Motor neuron (in vitro differentiated cells): ENCODE results near the gene DGKD. TPM values are rescaled to one million over a fixed set of nuclear protein-coding genes. Genes with fewer than 3 reads are reported as not detected.

ENCODE experiments used
- ATAC-seq, 8 experiments: fragments of 200-7000 bp; cut with Tn5 transposase; replicated peaks in 6 of 8; 2 replicates each; pipeline ENCODE4 v1.8.0; 2021; ENCODE audit warnings: mild to moderate bottlenecking in 8 of 8, moderate library complexity in 8 of 8
- H3K27ac ChIP-seq, 2 donors: fragments of 250-450 bp; sonication (Bioruptor Pico); 2 replicates each; pipeline ENCODE4 v1.9.0; 2021; ENCODE audit warnings: antibody characterized with exemption in 2 of 2, mild to moderate bottlenecking in 2 of 2, moderate library complexity in 1 of 2
- H3K4me1 ChIP-seq, 2 donors: fragments of 250-450 bp; sonication (Bioruptor Pico); replicated peaks in 1 of 2; 2 replicates each; pipeline ENCODE4 v1.6.1; 2021; ENCODE audit warnings: antibody characterized with exemption in 2 of 2, mild to moderate bottlenecking in 2 of 2, moderate library complexity in 1 of 2
- H3K4me3 ChIP-seq, 5 donors: fragments of 250-450 bp; sonication (Bioruptor Pico); 2 replicates each; pipeline ENCODE4 v1.9.0; 2021; ENCODE audit warnings: antibody characterized with exemption in 5 of 5, mild to moderate bottlenecking in 5 of 5, moderate library complexity in 4 of 5
- WGBS, 10 experiments: fragments of 450-650 bp; shearing (Covaris generic); methylation state at CpG; one replicate each; pipeline ENCODE4 v1.0.0; 2022; 5-methylcytosine and 5-hydroxymethylcytosine counted together
- in situ Hi-C, 9 experiments: fragments of 400-800 bp; cut with MboI; loops; one replicate each; pipeline ENCODE4 v1.15.0; 2021; ENCODE audit warnings: low sequenced_read_pairs in 9 of 9, low pct_unique_long_range_greater_than_20kb in 2 of 9; ENCODE audit not compliant: unreplicated experiment in 9 of 9
- total RNA-seq, 8 experiments: library from RNA; unstranded; fragments of 300-600 nt; gene quantifications; 2 replicates each; pipeline versions ENCODE4 v1.2.3 to v1.2.4, GENCODE V29; 2022

The DGKD gene
- total RNA-seq, 8 experiments from 2014 or later = 11.0 to 40.8 (median 22.3) TPM

DNA sequence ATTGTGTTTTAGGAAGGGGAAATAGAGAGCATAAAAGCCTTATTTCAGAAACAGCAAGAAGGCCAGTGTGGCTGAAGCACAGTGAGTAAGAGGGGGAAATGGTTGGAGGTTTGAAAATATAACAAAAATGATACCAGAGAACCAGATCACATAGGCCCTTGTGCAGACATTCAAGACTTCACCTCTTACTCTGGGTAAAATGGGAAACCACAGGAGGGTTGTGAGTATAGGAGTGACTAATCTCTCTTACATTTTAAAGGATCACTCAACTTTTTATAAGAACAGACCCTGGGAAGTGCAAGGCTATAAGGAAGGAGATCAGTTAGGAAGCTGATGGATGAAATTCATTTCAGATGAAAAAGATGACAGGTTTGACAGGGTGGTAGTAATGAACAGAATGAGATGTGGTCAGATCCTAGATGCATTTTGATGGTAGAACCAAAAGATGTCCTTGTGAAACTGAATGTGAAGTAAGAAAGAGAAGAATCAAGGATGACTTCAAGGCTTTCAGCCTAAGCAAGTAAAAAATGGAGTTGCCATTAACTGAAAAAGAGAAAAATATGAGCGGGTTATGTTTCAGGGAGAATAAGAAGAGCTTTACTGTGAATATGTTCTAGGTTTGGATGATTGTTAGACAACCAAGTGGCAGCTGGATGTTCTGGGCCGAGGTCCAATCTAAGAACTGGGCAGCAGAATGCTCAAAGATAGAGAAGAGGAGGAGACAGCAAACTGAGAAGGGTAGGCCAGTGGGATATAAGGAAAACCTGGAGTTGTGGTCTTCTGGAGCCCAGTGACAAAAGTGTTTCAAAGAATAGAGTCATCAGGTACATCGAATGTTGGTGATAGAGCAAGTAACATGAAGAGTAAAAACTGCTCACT lies 147.1 kb downstream of the DGKD start:
- Histone ChIP-seq H3K4me1 (no peaks in the 10 kb centered on the region), H3K27ac (no peak overlapping the region), H3K4me3 (no peak overlapping the region)
- ATAC-seq = no peak
- 71 to 100% (median 99%) methylated on average over 1 to 3 of the region's 3 CpGs for WGBS, 10 experiments
- in situ Hi-C loops = no loop called here

DNA sequence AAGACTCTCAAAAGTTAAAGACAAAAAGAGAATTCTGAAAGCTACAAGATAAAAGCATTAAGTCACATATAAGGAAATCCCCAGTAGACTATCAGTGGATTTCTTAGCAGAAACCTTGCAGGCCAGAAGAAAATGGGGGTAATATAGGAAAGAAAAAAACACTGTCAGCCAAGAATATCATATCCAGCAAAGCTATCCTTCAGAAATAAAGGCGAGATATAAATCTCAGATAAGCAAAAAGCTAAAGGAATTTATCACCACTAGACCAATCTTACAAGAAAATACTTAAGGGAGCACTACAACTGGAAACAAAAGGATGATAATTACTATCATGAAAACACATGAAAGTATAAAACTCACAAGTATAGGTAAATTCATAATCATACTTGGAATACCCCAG lies 149.2 kb downstream of the DGKD start:
- no peak for ATAC-seq
- Histone ChIP-seq H3K27ac (no peak overlapping the region), H3K4me1 (no peaks in the 10 kb centered on the region), H3K4me3 (no peak overlapping the region)
- in situ Hi-C loops = no loop called here
- 30 to 100% (median 91%) methylated on average over 1 of the region's 1 CpG; no CpG with 5 or more reads in 1 of the 10 experiments for WGBS, 10 experiments

DNA sequence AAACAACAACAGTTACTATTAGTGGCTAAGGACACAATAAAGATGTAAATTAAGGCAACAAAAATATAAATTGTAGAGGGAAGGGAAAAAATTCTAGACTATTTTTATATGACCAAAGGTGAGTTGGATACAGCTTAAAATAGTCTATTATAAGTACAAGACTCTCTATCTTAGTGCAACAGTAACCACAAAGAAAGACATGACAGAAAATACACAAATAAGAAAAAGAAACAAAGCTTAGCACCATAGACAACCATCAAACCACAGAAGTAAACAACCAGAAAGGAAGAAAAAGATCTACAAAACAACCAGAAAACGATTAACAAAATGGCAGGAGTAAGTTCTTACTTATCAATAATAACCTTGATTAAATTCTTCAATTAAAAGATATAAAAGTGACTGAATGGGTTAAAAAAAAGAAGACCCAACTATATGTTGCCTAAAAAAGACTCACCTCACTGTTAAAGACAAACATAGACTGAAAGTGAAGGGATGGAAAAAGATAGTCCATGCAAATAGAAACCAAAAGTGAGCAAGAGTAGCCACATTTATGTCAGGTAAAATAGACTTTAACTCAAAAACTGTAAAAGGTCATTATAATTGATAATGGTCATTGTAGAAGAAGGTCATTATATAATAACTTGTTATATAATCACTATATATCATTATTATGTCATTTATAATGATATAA lies 149.8 kb downstream of the DGKD start:
- 57 to 100% (median 88%) methylated on average over 1 of the region's 1 CpG; no CpG with 5 or more reads in 1 of the 10 experiments for WGBS, 10 experiments
- ATAC-seq = no peak
- in situ Hi-C loops = no loop called here

DNA sequence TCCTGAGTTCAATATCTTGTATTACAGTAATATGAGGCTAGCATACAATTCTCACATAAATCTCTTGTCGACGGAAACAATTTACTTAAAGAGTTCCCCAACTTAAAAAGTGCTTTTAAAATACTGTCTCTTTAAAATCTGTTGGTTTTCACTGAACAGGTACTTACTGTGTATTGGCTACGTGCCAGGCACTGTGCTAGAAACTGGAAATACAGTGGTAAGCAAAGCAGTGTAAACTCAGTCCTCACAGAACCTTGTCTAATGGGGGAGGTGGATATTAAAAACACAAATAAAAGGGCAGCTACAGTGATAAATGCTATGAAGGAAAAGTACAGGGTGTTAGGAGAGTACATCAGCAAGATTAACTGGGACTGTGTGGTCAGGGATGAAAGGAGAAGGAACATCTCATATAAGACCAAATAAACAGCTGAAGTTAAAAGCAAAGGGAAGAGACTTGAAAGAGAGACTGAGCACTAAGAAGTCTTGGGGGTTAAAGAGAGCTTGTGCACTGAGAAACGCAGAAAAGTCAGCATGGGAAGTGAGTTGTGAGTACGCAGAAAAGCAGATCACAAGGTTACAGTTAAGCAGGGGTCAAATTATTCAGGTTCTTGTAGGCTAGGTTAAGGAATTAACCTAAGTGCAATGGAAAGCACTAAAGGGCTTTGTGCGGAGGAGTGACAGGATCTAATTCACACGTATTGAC lies 159.8 kb downstream of the DGKD start:
- ATAC-seq = no peak
- no peak overlapping the region for H3K27ac ChIP-seq
- no peak overlapping the region for H3K4me3 ChIP-seq
- WGBS, 10 experiments = 65 to 96% (median 87%) methylated on average over 2 to 7 of the region's 7 CpGs
- in situ Hi-C loops = no loop called here
- H3K4me1 ChIP-seq = no peaks in the 10 kb centered on the region

More for the DNA sequence above, 149.8 kb downstream of the DGKD start:
- H3K4me3 ChIP-seq = no peak overlapping the region
- H3K4me1 ChIP-seq = no peaks in the 10 kb centered on the region
- no peak overlapping the region for H3K27ac ChIP-seq

DNA sequence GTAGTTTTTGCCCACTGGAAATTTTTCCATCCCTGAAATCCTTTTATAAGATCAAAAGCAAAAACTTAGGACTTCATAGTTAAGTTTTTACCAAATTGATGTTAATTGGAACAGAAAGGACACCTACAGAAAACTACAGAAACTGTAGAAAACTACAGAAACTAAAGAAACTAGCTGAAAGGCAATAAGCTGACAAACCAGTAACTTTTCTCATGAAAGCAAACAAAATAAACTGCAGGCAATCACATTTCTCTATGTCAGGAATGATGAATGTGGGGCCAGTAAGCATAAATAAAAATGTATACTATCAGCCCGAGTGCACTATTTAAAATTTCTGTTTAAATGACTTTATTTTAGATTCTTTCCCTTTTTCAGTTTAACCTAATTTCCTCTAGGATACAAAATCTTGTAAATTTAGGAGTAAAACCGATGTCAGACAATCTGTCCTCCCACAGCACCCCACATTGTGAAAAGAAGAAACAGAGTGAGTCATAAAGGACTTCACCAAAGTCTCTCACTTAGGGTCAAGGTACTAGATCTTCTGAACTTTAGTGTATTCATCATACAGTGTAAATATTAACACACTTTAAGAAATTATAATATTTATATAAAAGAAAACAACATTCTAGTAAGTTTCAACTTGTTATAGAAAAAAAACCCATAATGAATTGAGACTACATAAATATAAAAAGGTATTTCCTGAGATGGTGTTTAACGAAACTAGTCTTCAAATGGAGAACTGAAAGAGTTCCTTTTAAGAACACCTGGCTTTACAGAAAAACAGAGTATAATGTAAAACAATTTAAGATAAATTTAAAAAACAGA lies 165.7 kb downstream of the DGKD start:
- no peak for ATAC-seq
- in situ Hi-C loops = no loop called here
- Histone ChIP-seq H3K4me3 (no peak overlapping the region), H3K4me1 (no peaks in the 10 kb centered on the region), H3K27ac (no peak overlapping the region)
- WGBS, 10 experiments = 76 to 100% (median 81%) methylated on average over 1 to 3 of the region's 3 CpGs

Other genes starting within 250 kb of the DGKD start
- gene ATG16L1, start 102.8 kb upstream of the DGKD start, total RNA-seq = 10 to 100 TPM; 18.0 to 48.0 (median 25.9) TPM
- gene SAG, start 46.7 kb upstream of the DGKD start, total RNA-seq = 10 to 100 TPM in 1 of 8 experiments, 1 to 10 TPM in 4, under 1 TPM in 2, not detected in 1; 0.16 to 10.3 (median 1.7) TPM
- gene USP40, start 212.3 kb downstream of the DGKD start, total RNA-seq = 10 to 100 TPM; 13.4 to 79.9 (median 27.8) TPM